Esophagus squamous epithelium (tissue), 4 donors: ENCODE results near the gene MAML3.

ENCODE experiments used
- CTCF ChIP-seq, 6 experiments: fragments of 450-650 bp in 4 of 6; fragments of 200-600 bp in 2 of 6; sonication (generic) in 2 of 6; IDR thresholded peaks; one replicate each; pipeline ENCODE4 v1.5.1; 2016 to 2019; ENCODE audit warnings: antibody characterized with exemption in 6 of 6, mild to moderate bottlenecking in 4 of 6, moderate library complexity in 4 of 6
- POLR2A ChIP-seq, 4 donors: fragments of 450-650 bp; IDR thresholded peaks; one replicate each; pipeline ENCODE4 v1.6.1; 2017; ENCODE audit warnings: antibody characterized with exemption in 4 of 4, mild to moderate bottlenecking in 4 of 4, moderate library complexity in 3 of 4

- TF ChIP-seq POLR2A (IDR thresholded peaks at IDR 0.05) (no peak), CTCF (IDR thresholded peaks at IDR 0.05) (no peak)
These were observed 61.7 kb downstream of the MAML3 start for GRCh38 chr4:140092094-140092851.
